ENCODE measurements around the gene TAF5L. TPM values are rescaled to one million over a fixed set of nuclear protein-coding genes. Genes with fewer than 3 reads are reported as not detected.
"Not testable (repeated sequence)": the region's sequence is repeated elsewhere in the genome, so short reads cannot be mapped to it uniquely, and the experiment has no call there.

The TAF5L gene
- total RNA-seq, 1 donor from 2014 or later, result 18.8 TPM

GRCh38 chr1:229562686-229563085, 63.2 kb downstream of the TAF5L start:
- no peaks in the 10 kb centered on the region for H3K36me3 Mint-ChIP-seq (ENCODE audit: low read depth)
- no peak overlapping the region for H3K27ac Mint-ChIP-seq (ENCODE audit: unreplicated experiment)
- no peak for DNase-seq (ENCODE audit: low spot score)
- peaks cover 12% of the 10 kb centered on the region for H3K4me1 Mint-ChIP-seq (ENCODE audit: low read depth)
- no peak overlapping the region for H3K4me3 Mint-ChIP-seq (ENCODE audit: unreplicated experiment)
- no peak for TF ChIP-seq CTCF (IDR thresholded peaks at IDR 0.05)
- no peaks in the 10 kb centered on the region for H3K27me3 Mint-ChIP-seq (ENCODE audit: low read depth)
- H3K9me3 Mint-ChIP-seq (ENCODE audit: low read depth), result no peaks in the 10 kb centered on the region

DNA sequence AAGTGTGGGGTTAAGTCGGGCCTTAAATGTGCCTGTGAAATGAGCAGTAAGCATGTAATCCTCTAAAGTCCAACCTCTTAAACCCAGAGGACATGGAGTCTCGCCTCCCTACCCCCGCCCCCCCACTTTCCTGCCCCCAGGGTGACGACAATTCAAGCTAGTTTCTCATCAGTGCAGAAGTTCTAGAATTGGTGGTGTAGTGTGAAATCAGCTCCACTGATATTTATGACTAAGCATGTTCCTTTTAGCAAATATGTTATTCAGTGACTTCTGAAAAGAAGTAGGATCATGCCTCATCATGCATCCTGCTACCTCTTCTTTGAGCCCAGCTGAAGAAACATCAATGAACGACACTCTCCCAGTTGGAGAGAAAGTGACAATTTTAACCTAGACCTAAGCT, 64.8 kb downstream of the TAF5L start:
- TF ChIP-seq CTCF (IDR thresholded peaks at IDR 0.05), result no peak
- DNase-seq (ENCODE audit: low spot score), result no peak
- Mint-ChIP-seq H3K9me3 (ENCODE audit: low read depth) (no peaks in the 10 kb centered on the region), H3K36me3 (ENCODE audit: low read depth) (no peaks in the 10 kb centered on the region), H3K27me3 (ENCODE audit: low read depth) (no peaks in the 10 kb centered on the region), H3K4me3 (ENCODE audit: unreplicated experiment) (no peak overlapping the region), H3K27ac (ENCODE audit: unreplicated experiment) (no peak overlapping the region), H3K4me1 (ENCODE audit: low read depth) (peaks cover 25% of the 10 kb centered on the region)

DNA sequence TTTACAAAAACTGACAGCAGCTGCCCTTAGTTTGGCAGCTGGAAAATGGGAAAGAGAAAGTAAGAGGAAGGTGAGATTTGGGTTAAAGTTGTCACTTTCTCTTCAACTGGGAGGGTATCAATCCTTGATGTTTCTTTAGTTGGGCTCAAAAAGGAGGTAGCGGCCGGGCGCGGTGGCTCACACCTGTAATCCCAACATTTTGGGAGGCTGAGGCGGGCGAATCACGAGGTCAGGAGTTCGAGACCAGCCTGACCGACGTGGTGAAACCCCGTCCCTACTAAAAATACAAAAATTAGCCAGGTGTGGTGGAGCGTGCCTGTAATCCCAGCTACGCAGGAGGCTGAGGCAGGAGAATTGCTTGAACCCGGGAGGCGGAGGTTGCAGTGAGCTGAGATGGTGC, 65.8 kb downstream of the TAF5L start:
- not testable (repeated sequence) for DNase-seq (ENCODE audit: low spot score); H3K4me3 Mint-ChIP-seq (ENCODE audit: unreplicated experiment); H3K27ac Mint-ChIP-seq (ENCODE audit: unreplicated experiment); H3K9me3 Mint-ChIP-seq (ENCODE audit: low read depth); H3K27me3 Mint-ChIP-seq (ENCODE audit: low read depth); H3K36me3 Mint-ChIP-seq (ENCODE audit: low read depth)
- peaks cover 35% of the 10 kb centered on the region for H3K4me1 Mint-ChIP-seq (ENCODE audit: low read depth)

- H3K9me3 Mint-ChIP-seq (ENCODE audit: low read depth); DNase-seq (ENCODE audit: low spot score); H3K36me3 Mint-ChIP-seq (ENCODE audit: low read depth); H3K27me3 Mint-ChIP-seq (ENCODE audit: low read depth): not testable (repeated sequence)
- H3K4me3 Mint-ChIP-seq (ENCODE audit: unreplicated experiment), result peak overlapping the region; percentile 88
- H3K4me1 Mint-ChIP-seq (ENCODE audit: low read depth), result peaks cover 42% of the 10 kb centered on the region
- H3K27ac Mint-ChIP-seq (ENCODE audit: unreplicated experiment), result peak overlapping the region; percentile 92
Observed at GRCh38 chr1:229559336-229559801, 66.6 kb downstream of the TAF5L start.

DNA sequence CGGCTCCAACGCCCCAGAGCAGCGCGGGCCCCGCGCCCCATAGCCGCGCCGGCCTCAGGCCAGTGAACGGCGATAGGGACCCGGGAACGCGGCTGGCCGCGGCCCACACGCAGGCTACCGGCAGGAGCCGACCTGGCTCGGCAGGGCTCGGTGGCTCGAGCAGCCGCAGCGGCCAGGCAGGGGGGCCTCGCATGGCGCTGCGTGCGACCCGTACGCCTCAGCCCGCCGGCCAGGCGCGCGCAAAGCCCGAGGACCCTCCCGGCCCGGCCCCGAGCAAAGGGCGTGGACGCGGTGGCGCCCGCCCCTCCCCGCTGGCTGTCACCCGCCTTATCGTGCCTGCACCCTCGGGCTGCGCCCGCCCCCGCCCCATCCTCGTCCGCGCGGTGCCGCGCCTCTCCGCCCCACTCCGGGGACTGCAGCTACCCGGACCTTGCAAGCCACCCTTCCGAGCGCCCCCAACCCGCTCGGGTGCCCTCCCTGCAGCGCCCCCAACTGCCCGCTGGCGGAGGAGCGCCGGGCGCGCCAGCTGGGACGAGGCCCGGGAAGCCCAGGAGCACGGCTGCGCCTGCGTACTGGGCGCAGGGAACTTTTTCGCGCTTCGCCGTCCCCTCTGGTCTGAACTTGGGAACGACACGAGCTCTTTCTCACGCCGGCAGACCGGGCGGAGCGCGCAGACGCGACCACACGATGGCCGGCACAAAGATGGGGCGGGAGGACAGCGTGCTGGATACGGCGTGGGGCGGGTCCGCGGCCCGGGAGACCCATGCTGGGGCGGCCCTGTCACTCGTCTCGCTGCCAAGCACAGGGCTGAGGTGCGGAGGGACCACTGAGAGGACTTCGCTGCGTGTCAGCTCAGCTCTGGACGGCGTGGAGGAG, 67.2 kb downstream of the TAF5L start, which contains the start of gene ABCB10:
TSS of gene ABCB10 (minus strand) at position 248 of the 876 bp plus-strand sequence. CDS start at position 193, 55 bp downstream.
- H3K36me3 Mint-ChIP-seq (ENCODE audit: low read depth), result no peaks in the 10 kb centered on the region
- peaks cover 46% of the 10 kb centered on the region for H3K4me1 Mint-ChIP-seq (ENCODE audit: low read depth)
- H3K27me3 Mint-ChIP-seq (ENCODE audit: low read depth), result no peaks in the 10 kb centered on the region
- H3K27ac Mint-ChIP-seq (ENCODE audit: unreplicated experiment), result peak within 1 kb of the TSS; percentile 93
- peak; percentile 99 for TF ChIP-seq CTCF (IDR thresholded peaks at IDR 0.05)
- peak; percentile 97 for DNase-seq (ENCODE audit: low spot score)
- no peaks in the 10 kb centered on the region for H3K9me3 Mint-ChIP-seq (ENCODE audit: low read depth)
- H3K4me3 Mint-ChIP-seq (ENCODE audit: unreplicated experiment), result peak within 1 kb of the TSS; percentile 88

GRCh38 chr1:229557913-229558414, 68.0 kb downstream of the TAF5L start:
- peak overlapping the region; percentile 73 for H3K4me3 Mint-ChIP-seq (ENCODE audit: unreplicated experiment)
- no peaks in the 10 kb centered on the region for H3K9me3 Mint-ChIP-seq (ENCODE audit: low read depth)
- peaks cover 49% of the 10 kb centered on the region for H3K4me1 Mint-ChIP-seq (ENCODE audit: low read depth)
- TF ChIP-seq CTCF (IDR thresholded peaks at IDR 0.05), result no peak
- H3K36me3 Mint-ChIP-seq (ENCODE audit: low read depth), result no peaks in the 10 kb centered on the region
- no peak for DNase-seq (ENCODE audit: low spot score)
- no peaks in the 10 kb centered on the region for H3K27me3 Mint-ChIP-seq (ENCODE audit: low read depth)
- peak overlapping the region; percentile 93 for H3K27ac Mint-ChIP-seq (ENCODE audit: unreplicated experiment)
